Natural killer cell (primary cell): ENCODE results near the gene NDRG4. TPM values are rescaled to one million over a fixed set of nuclear protein-coding genes. Genes with fewer than 3 reads are reported as not detected.

Experiments used
- ATAC-seq, 3 donors: fragments of 150-1000 bp in 2 of 3; fragments of 200-7000 bp in 1 of 3; cut with Tn5 transposase; 1 replicate in 1 of 3; 2 replicates in 2 of 3; pipeline ENCODE4 v1.10.0; 2021; ENCODE audit warnings: mild to moderate bottlenecking in 2 of 3, moderate library complexity in 2 of 3
- DNase-seq, 2 donors: peaks; one replicate each; pipeline versions ENCODE4 v3.0.0 to v3.0.0-alpha.2; 2013 to 2021; ENCODE audit warnings: mixed read lengths in 1 of 2
- H3K27ac ChIP-seq: one replicate; pipeline ENCODE4 v1.5.1; 2013; ENCODE audit warnings: mild to moderate bottlenecking, low read length
- H3K27me3 ChIP-seq: one replicate; pipeline ENCODE4 v1.6.1; 2013; ENCODE audit warnings: low read length; ENCODE audit not compliant: control insufficient read depth, insufficient read depth
- H3K36me3 ChIP-seq: one replicate; pipeline ENCODE4 v1.6.1; 2013; ENCODE audit warnings: low read length; ENCODE audit not compliant: control insufficient read depth, insufficient read depth
- H3K4me1 ChIP-seq: one replicate; pipeline ENCODE4 v1.6.1; 2013; ENCODE audit warnings: low read length; ENCODE audit not compliant: control insufficient read depth, insufficient read depth
- H3K4me3 ChIP-seq: one replicate; pipeline ENCODE4 v1.5.1; 2013; ENCODE audit warnings: low read length
- H3K9me3 ChIP-seq: one replicate; pipeline ENCODE4 v1.6.1; 2013; ENCODE audit warnings: low read length; ENCODE audit not compliant: control insufficient read depth, insufficient read depth
- H3K27ac Mint-ChIP-seq, 2 donors: one replicate each; pipeline ENCODE4 v1.8.0; 2022; ENCODE audit warnings: mild to moderate bottlenecking in 2 of 2, mixed read lengths in 2 of 2, moderate library complexity in 1 of 2
- H3K27me3 Mint-ChIP-seq, 2 donors: one replicate each; pipeline ENCODE4 v1.8.0; 2022; ENCODE audit warnings: low read depth in 2 of 2, mixed read lengths in 2 of 2
- H3K36me3 Mint-ChIP-seq: one replicate; pipeline ENCODE4 v1.8.0; 2022; ENCODE audit warnings: mixed read lengths
- H3K4me1 Mint-ChIP-seq, 2 donors: one replicate each; pipeline ENCODE4 v1.8.0; 2022; ENCODE audit warnings: mixed read lengths in 2 of 2
- H3K4me3 Mint-ChIP-seq: one replicate; pipeline ENCODE4 v1.8.0; 2022; ENCODE audit warnings: mild to moderate bottlenecking, moderate library complexity, mixed read lengths
- H3K9me3 Mint-ChIP-seq, 2 donors: one replicate each; pipeline ENCODE4 v1.8.0; 2022; ENCODE audit warnings: mixed read lengths in 2 of 2
- CTCF ChIP-seq: fragments of 200-600 bp; IDR thresholded peaks from one replicate; pipeline ENCODE4 v1.8.0; 2022; ENCODE audit warnings: antibody characterized with exemption
- WGBS: methylation state at CpG from one replicate; pipeline ENCODE4 v1.1.7; 2013; ENCODE audit warnings: missing lambda C conversion rate; ENCODE audit not compliant: insufficient coverage; 5-methylcytosine and 5-hydroxymethylcytosine counted together
- intact Hi-C: fragments of 100-400 bp; cut with micrococcal nuclease; formaldehyde crosslinking; loops from one replicate; pipeline ENCODE4 v1.14.2; 2022
- total RNA-seq, 4 donors: library from RNA; stranded (reverse); fragments of 120-200 nt in 1 of 4; gene quantifications; one replicate each; pipeline versions ENCODE4 v1.2.3 to v1.2.4, GENCODE V29; 2013 to 2022

NDRG4 gene
- total RNA-seq, 3 donors from 2014 or later (not counting 1 experiment from before 2014, with no cell fraction given), result not detected

GRCh38 chr16:58455750-58456149 is 44.2 kb upstream of the NDRG4 start:
- ATAC-seq (no peak), DNase-seq (no peak)
- Histone ChIP-seq H3K9me3 (no peaks in the 10 kb centered on the region), H3K27ac (no peak overlapping the region), H3K36me3 (no peaks in the 10 kb centered on the region), H3K4me3 (no peak overlapping the region), H3K27me3 (no peaks in the 10 kb centered on the region), H3K4me1 (no peaks in the 10 kb centered on the region)
- H3K9me3 Mint-ChIP-seq, result no peaks in the 10 kb centered on the region
- intact Hi-C loops, result no loop called here
- no peaks in the 10 kb centered on the region for H3K36me3 Mint-ChIP-seq
- H3K4me3 Mint-ChIP-seq, result no peak overlapping the region
- TF ChIP-seq CTCF, result no peak
- peaks cover 14 to 23% of the 10 kb centered on the region in 2 donors for H3K27me3 Mint-ChIP-seq
- H3K4me1 Mint-ChIP-seq, result peaks cover 0 to 3% of the 10 kb centered on the region in 2 donors
- WGBS, result 75% methylated on average over 2 of the region's 2 CpGs
- no peak overlapping the region for H3K27ac Mint-ChIP-seq

- Mint-ChIP-seq H3K27ac (no peak overlapping the region), H3K4me1 (no peaks in the 10 kb centered on the region), H3K4me3 (no peak overlapping the region), H3K36me3 (no peaks in the 10 kb centered on the region), H3K27me3 (peaks cover 14 to 23% of the 10 kb centered on the region in 2 donors), H3K9me3 (no peaks in the 10 kb centered on the region)
- Histone ChIP-seq H3K36me3 (no peaks in the 10 kb centered on the region), H3K27ac (no peak overlapping the region), H3K9me3 (no peaks in the 10 kb centered on the region), H3K4me3 (no peak overlapping the region), H3K4me1 (no peaks in the 10 kb centered on the region), H3K27me3 (no peaks in the 10 kb centered on the region)
- ATAC-seq (no peak), DNase-seq (no peak)
- WGBS, result 70% methylated on average over 3 of the region's 3 CpGs
- no peak for TF ChIP-seq CTCF
- intact Hi-C loops, result no loop called here
Measured at GRCh38 chr16:58456193-58456592, 43.8 kb upstream of the NDRG4 start.

DNA sequence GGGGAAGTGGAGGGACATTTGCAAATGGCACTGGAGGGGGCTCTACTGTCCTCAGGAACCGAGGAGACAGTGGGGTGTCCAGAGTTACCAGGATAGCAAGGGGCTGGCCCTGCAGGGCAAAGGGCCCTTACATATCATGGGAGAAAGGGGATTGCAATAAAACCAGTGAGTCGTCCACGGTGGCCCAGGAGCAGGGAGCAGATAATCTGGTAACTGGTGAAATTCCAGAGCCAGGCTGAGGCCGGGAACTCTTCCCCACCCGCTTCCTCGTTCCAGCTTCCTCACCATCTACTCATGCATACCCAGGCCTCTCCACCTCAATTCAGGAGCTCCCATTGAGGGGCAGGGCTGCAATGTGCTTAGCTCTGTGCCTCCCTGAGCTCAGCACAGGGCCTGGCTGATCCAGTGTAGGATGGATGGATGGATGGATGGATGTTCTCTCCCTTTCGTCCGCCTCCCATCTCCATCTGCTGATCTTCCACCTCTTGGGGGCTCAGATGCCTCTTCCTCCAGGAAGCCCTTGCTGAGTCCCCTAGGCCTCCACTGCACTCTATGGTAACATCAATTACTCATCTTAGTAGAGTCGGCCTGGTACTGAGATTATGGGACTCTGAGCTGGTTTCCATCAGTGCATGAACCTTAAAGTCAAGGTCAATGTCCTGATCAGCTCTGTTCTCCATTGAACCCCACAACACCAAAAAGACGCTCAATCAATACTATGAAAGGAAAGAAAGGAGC is 41.2 kb upstream of the NDRG4 start:
- H3K9me3 Mint-ChIP-seq, result no peaks in the 10 kb centered on the region
- H3K27me3 ChIP-seq, result peaks cover 6% of the 10 kb centered on the region
- ATAC-seq, result no peak
- H3K27me3 Mint-ChIP-seq, result peaks cover 18 to 23% of the 10 kb centered on the region in 2 donors
- H3K36me3 Mint-ChIP-seq, result no peaks in the 10 kb centered on the region
- intact Hi-C loops, result no loop called here
- WGBS, result 89% methylated on average over 9 of the region's 10 CpGs
- no peak overlapping the region for H3K27ac ChIP-seq
- H3K9me3 ChIP-seq, result no peaks in the 10 kb centered on the region
- no peaks in the 10 kb centered on the region for H3K36me3 ChIP-seq
- H3K4me1 ChIP-seq, result peaks cover 4% of the 10 kb centered on the region
- H3K27ac Mint-ChIP-seq, result no peak overlapping the region
- TF ChIP-seq CTCF, result no peak
- no peak for DNase-seq
- H3K4me3 ChIP-seq, result no peak overlapping the region
- H3K4me1 Mint-ChIP-seq, result no peaks in the 10 kb centered on the region
- no peak overlapping the region for H3K4me3 Mint-ChIP-seq
